Measurements from ENCODE around the gene SEMA4A.
"Not testable (repeated sequence)": the region's sequence is repeated elsewhere in the genome, so short reads cannot be mapped to it uniquely, and the experiment has no call there.

SEMA4A gene

DNA sequence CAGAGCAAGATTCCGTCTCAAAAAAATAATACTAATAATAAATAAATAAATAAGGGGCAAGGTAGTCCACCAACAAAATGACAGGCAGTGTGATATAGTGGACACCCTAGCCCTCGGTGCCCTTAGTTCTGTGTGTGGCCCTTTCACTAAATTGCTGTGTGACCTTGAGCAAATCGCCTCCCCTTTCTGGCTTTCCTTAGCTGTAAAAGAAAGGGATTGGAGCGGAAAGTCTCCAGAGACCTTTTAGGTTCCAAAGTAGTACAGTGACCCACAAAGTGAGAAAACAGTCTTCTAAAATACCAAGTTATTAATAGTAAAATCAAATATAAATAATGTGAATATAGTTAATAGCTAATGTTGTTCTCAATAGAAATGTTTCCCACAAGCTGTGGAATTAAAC is 31.3 kb upstream of the SEMA4A start:
- Histone ChIP-seq H3K27me3 (ENCODE audit: control insufficient read depth, insufficient read depth, low read length) (no peaks in the 10 kb centered on the region), H3K9me3 (ENCODE audit: control insufficient read depth, insufficient read depth, low read length) (no peaks in the 10 kb centered on the region), H3K4me3 (ENCODE audit: low read depth, low read length) (no peak overlapping the region), H3K9ac (ENCODE audit: low read depth, low read length) (no peak overlapping the region), H3K4me1 (ENCODE audit: control insufficient read depth, insufficient read depth, low read length) (peaks cover 27% of the 10 kb centered on the region), H3K36me3 (ENCODE audit: control insufficient read depth, insufficient read depth, low read length) (peaks cover 3% of the 10 kb centered on the region)

GRCh38 chr1:156122519-156123355 is 30.6 kb upstream of the SEMA4A start:
- H3K9ac ChIP-seq (ENCODE audit: low read depth, low read length): peak overlapping the region; percentile 70
- H3K36me3 ChIP-seq (ENCODE audit: control insufficient read depth, insufficient read depth, low read length): peaks cover 3% of the 10 kb centered on the region
- no peaks in the 10 kb centered on the region for H3K9me3 ChIP-seq (ENCODE audit: control insufficient read depth, insufficient read depth, low read length)
- peak overlapping the region; percentile 13 for H3K4me3 ChIP-seq (ENCODE audit: low read depth, low read length)
- peaks cover 27% of the 10 kb centered on the region for H3K4me1 ChIP-seq (ENCODE audit: control insufficient read depth, insufficient read depth, low read length)
- H3K27me3 ChIP-seq (ENCODE audit: control insufficient read depth, insufficient read depth, low read length): no peaks in the 10 kb centered on the region

DNA sequence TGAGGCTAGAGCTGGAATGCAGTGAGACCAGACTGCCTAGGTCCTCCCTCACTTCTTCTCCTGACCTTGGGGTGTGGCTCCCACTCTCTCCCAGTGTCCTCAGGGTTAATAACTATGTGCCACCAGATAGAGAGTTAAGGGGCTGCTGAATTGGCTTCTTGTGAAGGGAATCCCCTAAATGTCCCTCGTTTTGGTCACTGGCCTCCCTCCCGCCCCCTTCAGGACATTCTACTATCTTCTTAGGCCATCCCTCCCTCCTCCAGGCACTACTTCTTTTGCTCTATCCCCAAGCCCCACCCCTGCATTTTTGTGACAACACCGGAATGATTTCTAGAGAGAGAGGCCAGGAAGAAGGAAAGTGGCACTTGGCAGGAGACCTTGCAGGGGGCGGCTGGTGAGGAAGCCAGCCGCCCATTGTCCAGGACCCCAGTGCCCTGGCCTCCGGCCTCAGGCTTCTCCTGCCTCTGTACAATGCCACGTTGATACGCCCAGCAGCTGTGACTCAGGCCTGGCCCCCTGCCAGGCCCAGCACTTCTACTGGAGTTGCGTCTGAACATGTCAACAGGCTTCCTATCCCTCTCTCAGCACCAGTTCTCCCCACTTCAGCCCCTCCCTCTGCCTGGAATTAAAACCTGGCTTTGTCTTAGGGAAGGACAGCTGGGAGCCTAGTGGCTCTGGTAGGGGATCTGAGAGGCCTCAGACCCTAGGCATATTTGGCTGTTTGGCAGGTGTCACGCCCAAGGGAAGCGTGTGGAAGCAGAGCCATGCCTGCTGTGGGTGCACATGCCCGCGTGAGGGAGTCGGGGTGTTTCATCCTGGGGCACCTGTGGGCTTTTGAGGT is 29.8 kb upstream of the SEMA4A start:
- Histone ChIP-seq H3K9me3 (ENCODE audit: control insufficient read depth, insufficient read depth, low read length) (no peaks in the 10 kb centered on the region), H3K4me1 (ENCODE audit: control insufficient read depth, insufficient read depth, low read length) (peaks cover 30% of the 10 kb centered on the region), H3K9ac (ENCODE audit: low read depth, low read length) (peak overlapping the region; percentile 70), H3K27me3 (ENCODE audit: control insufficient read depth, insufficient read depth, low read length) (no peaks in the 10 kb centered on the region), H3K36me3 (ENCODE audit: control insufficient read depth, insufficient read depth, low read length) (peaks cover 3% of the 10 kb centered on the region), H3K4me3 (ENCODE audit: low read depth, low read length) (peak overlapping the region; percentile 13)

GRCh38 chr1:156124557-156125483 is 28.6 kb upstream of the SEMA4A start:
- H3K4me1 ChIP-seq (ENCODE audit: control insufficient read depth, insufficient read depth, low read length): peaks cover 42% of the 10 kb centered on the region
- H3K9me3 ChIP-seq (ENCODE audit: control insufficient read depth, insufficient read depth, low read length): no peaks in the 10 kb centered on the region
- H3K4me3 ChIP-seq (ENCODE audit: low read depth, low read length): no peak overlapping the region
- H3K27me3 ChIP-seq (ENCODE audit: control insufficient read depth, insufficient read depth, low read length): no peaks in the 10 kb centered on the region
- peaks cover 4% of the 10 kb centered on the region for H3K36me3 ChIP-seq (ENCODE audit: control insufficient read depth, insufficient read depth, low read length)
- H3K9ac ChIP-seq (ENCODE audit: low read depth, low read length): no peak overlapping the region

GRCh38 chr1:156125544-156125943 is 27.8 kb upstream of the SEMA4A start:
- not testable (repeated sequence) for H3K9ac ChIP-seq (ENCODE audit: low read depth, low read length); H3K27me3 ChIP-seq (ENCODE audit: control insufficient read depth, insufficient read depth, low read length); H3K9me3 ChIP-seq (ENCODE audit: control insufficient read depth, insufficient read depth, low read length); H3K4me3 ChIP-seq (ENCODE audit: low read depth, low read length); H3K36me3 ChIP-seq (ENCODE audit: control insufficient read depth, insufficient read depth, low read length)
- peaks cover 44% of the 10 kb centered on the region for H3K4me1 ChIP-seq (ENCODE audit: control insufficient read depth, insufficient read depth, low read length)

DNA sequence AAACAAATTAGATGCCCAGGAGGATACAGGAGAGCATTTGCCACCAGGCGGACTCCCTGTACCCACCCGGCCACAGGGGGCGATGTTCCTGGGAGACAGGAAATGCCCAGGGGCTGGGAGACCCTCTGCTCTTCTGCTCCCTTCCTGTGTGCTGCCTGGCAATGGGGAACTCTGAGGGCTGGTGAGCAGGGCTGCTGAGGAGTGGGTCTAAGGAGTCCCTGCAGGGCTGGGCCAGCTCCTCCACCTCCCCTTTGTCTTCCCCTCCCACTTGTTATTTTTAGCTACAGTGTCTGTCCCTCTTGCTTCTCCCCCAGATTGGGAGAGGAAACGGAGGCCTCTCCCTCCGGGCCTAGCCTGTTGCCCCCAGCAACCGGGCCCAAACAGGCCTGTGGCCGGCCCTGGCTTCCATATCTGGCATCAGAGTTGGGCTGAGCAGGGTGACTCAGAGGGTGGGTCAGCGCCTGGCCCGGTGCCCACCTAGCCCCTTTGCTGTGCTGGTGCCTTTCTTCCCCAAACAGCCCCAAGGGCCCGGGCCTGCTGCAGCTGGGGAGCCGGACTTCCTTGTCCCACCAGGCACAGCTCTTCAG is 27.2 kb upstream of the SEMA4A start:
- Histone ChIP-seq H3K4me3 (ENCODE audit: low read depth, low read length) (no peak overlapping the region), H3K9me3 (ENCODE audit: control insufficient read depth, insufficient read depth, low read length) (no peaks in the 10 kb centered on the region), H3K27me3 (ENCODE audit: control insufficient read depth, insufficient read depth, low read length) (no peaks in the 10 kb centered on the region), H3K9ac (ENCODE audit: low read depth, low read length) (no peak overlapping the region), H3K36me3 (ENCODE audit: control insufficient read depth, insufficient read depth, low read length) (peaks cover 8% of the 10 kb centered on the region), H3K4me1 (ENCODE audit: control insufficient read depth, insufficient read depth, low read length) (peaks cover 39% of the 10 kb centered on the region)

GRCh38 chr1:156126630-156127534 is 26.5 kb upstream of the SEMA4A start:
- Histone ChIP-seq H3K4me3 (ENCODE audit: low read depth, low read length) (no peak overlapping the region), H3K9ac (ENCODE audit: low read depth, low read length) (no peak overlapping the region)

DNA sequence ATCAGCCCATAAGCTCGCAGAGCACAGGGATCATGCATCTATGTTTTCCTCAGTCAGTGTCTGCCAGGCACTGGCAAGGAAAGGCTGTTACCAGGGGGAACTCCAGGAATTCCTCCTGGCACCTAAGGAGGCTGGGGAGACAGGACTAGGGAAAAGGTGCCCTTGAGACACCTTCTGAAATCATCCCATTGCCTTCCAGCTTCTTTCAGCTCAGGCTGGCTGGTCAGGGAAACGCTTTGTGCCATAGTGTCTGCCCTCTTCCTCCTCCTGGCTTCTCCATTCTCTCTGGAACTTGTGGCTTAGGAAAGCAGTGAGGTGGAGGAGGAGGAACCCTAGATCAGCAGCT is 25.1 kb upstream of the SEMA4A start:
- Histone ChIP-seq H3K36me3 (ENCODE audit: control insufficient read depth, insufficient read depth, low read length) (peaks cover 8% of the 10 kb centered on the region), H3K27me3 (ENCODE audit: control insufficient read depth, insufficient read depth, low read length) (no peaks in the 10 kb centered on the region), H3K9me3 (ENCODE audit: control insufficient read depth, insufficient read depth, low read length) (no peaks in the 10 kb centered on the region), H3K9ac (ENCODE audit: low read depth, low read length) (peak overlapping the region; percentile 1), H3K4me1 (ENCODE audit: control insufficient read depth, insufficient read depth, low read length) (peaks cover 30% of the 10 kb centered on the region), H3K4me3 (ENCODE audit: low read depth, low read length) (no peak overlapping the region)

More at GRCh38 chr1:156126630-156127534, 26.5 kb upstream of the SEMA4A start:
- Histone ChIP-seq H3K4me1 (ENCODE audit: control insufficient read depth, insufficient read depth, low read length) (peaks cover 36% of the 10 kb centered on the region), H3K9me3 (ENCODE audit: control insufficient read depth, insufficient read depth, low read length) (no peaks in the 10 kb centered on the region), H3K27me3 (ENCODE audit: control insufficient read depth, insufficient read depth, low read length) (no peaks in the 10 kb centered on the region), H3K36me3 (ENCODE audit: control insufficient read depth, insufficient read depth, low read length) (peaks cover 8% of the 10 kb centered on the region)

GRCh38 chr1:156128654-156129597 is 24.5 kb upstream of the SEMA4A start:
- Histone ChIP-seq H3K27me3 (ENCODE audit: control insufficient read depth, insufficient read depth, low read length) (no peaks in the 10 kb centered on the region), H3K4me3 (ENCODE audit: low read depth, low read length) (no peak overlapping the region), H3K4me1 (ENCODE audit: control insufficient read depth, insufficient read depth, low read length) (peaks cover 25% of the 10 kb centered on the region), H3K36me3 (ENCODE audit: control insufficient read depth, insufficient read depth, low read length) (peaks cover 13% of the 10 kb centered on the region), H3K9ac (ENCODE audit: low read depth, low read length) (peak overlapping the region; percentile 1), H3K9me3 (ENCODE audit: control insufficient read depth, insufficient read depth, low read length) (no peaks in the 10 kb centered on the region)

All from iPS-15b (cell line).